HCT116 (cell line): Measurements from ENCODE around the gene BSND.

Source experiments
- CEBPB ChIP-seq: IDR thresholded peaks from 2 replicates; pipeline ENCODE4 v1.6.1; 2012; ENCODE audit warnings: low read depth
- ELF1 ChIP-seq: IDR thresholded peaks from 2 replicates; pipeline ENCODE4 v1.6.1; 2012; ENCODE audit warnings: low read depth, borderline replicate concordance
- EZH2 ChIP-seq: fragments of 200-600 bp; sonication (generic); IDR thresholded peaks from 2 replicates; pipeline ENCODE4 v1.6.1; 2017; ENCODE audit warnings: antibody characterized with exemption, mixed run types
- EZH2phosphoT487 ChIP-seq: fragments of 200-600 bp; IDR thresholded peaks from 2 replicates; pipeline ENCODE4 v1.6.1; 2018; ENCODE audit warnings: antibody characterized with exemption, borderline replicate concordance
- JUND ChIP-seq: IDR thresholded peaks from 2 replicates; pipeline ENCODE4 v1.6.1; 2012
- MAX ChIP-seq: IDR thresholded peaks from 2 replicates; pipeline ENCODE4 v1.6.1; 2012
- POLR2A ChIP-seq: IDR thresholded peaks from 2 replicates; pipeline ENCODE4 v1.7.0; 2011; ENCODE audit warnings: borderline replicate concordance; ENCODE audit not compliant: insufficient read depth, insufficient read length; ENCODE audit errors: extremely low read depth
- POLR2AphosphoS5 ChIP-seq: IDR thresholded peaks from 2 replicates; pipeline ENCODE4 v1.6.1; 2011; ENCODE audit warnings: mild to moderate bottlenecking, low read depth, low read length, moderate library complexity
- REST ChIP-seq: IDR thresholded peaks from 2 replicates; pipeline ENCODE4 v1.6.1; 2012; ENCODE audit warnings: low read depth
- SIN3A ChIP-seq: IDR thresholded peaks from 2 replicates; pipeline ENCODE4 v1.6.1; 2012; ENCODE audit warnings: low read depth
- YY1 ChIP-seq: IDR thresholded peaks from 2 replicates; pipeline ENCODE4 v1.6.1; 2011; ENCODE audit warnings: low read length, low read depth, moderate library complexity, mild to moderate bottlenecking; ENCODE audit not compliant: insufficient replicate concordance; ENCODE audit errors: extremely low read depth
- ZBTB33 ChIP-seq: IDR thresholded peaks from 2 replicates; pipeline ENCODE4 v1.6.1; 2011; ENCODE audit warnings: mild to moderate bottlenecking, low read length, moderate library complexity; ENCODE audit not compliant: insufficient replicate concordance; ENCODE audit errors: extremely low read depth
- ZNF274 ChIP-seq: fragments of 200-500 bp; sonication (Bioruptor generic); IDR thresholded peaks from 2 replicates; pipeline ENCODE4 v1.6.1; 2014; ENCODE audit warnings: mild to moderate bottlenecking, low read depth, low read length, inconsistent platforms
- TF ChIP-seq, protein P1 (sequence below), 3 experiments: fragments of 200-600 bp in 1 of 3; sonication (generic) in 1 of 3; IDR thresholded peaks in 2 of 3; conservative IDR thresholded peaks in 1 of 3; 2 replicates each; pipeline ENCODE4 v1.5.1; 2012 to 2017; ENCODE audit warnings: low read depth in 2 of 3, low read length in 2 of 3, antibody characterized with exemption in 1 of 3, borderline replicate concordance in 1 of 3, control low read depth in 1 of 3, mild to moderate bottlenecking in 1 of 3, mixed read lengths in 1 of 3, mixed run types in 1 of 3, moderate library complexity in 1 of 3; ENCODE audit not compliant: insufficient read depth in 1 of 3

DNA sequence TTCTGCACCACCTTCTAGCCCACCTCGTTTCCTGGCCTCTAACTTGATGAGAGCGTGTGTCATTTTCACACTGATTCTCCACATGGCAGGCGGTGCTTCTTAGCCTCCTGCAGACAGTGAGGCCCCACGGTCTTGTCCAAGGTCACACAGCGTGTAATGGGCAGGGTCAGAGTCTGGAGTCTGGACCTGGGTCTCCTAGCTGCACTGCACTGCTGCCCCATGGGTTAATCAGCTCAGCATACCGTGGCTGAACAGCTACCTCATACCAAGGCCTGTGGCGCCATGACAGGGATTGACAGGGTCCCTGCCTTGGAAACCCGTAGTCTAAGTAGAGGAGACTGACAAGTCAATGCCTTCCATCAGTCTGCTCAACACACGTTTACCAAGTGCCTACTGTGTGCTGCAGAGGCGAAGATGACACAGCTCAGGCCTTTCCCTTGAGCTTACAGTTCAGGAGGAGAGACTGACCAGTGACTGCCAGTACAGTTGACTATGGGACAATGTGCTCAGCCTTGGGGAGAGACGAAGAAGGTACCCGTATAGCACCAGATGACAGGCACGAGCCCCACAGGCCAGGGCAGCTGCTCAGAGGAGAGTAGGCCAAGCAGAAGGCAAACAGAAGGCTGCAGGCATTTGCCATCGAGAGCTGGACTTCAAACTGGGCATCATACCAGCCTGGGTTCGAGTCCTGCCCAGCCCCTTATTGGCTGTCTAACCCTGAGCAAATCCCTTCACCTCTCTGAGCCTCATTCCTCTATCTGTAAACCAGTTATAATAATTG, 46.1 kb downstream of the BSND start:
- no peak for TF ChIP-seq SIN3A
- TF ChIP-seq CEBPB, result no peak
- no peak for TF ChIP-seq EZH2
- TF ChIP-seq, protein P1, sequence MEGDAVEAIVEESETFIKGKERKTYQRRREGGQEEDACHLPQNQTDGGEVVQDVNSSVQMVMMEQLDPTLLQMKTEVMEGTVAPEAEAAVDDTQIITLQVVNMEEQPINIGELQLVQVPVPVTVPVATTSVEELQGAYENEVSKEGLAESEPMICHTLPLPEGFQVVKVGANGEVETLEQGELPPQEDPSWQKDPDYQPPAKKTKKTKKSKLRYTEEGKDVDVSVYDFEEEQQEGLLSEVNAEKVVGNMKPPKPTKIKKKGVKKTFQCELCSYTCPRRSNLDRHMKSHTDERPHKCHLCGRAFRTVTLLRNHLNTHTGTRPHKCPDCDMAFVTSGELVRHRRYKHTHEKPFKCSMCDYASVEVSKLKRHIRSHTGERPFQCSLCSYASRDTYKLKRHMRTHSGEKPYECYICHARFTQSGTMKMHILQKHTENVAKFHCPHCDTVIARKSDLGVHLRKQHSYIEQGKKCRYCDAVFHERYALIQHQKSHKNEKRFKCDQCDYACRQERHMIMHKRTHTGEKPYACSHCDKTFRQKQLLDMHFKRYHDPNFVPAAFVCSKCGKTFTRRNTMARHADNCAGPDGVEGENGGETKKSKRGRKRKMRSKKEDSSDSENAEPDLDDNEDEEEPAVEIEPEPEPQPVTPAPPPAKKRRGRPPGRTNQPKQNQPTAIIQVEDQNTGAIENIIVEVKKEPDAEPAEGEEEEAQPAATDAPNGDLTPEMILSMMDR (IDR thresholded peaks at IDR 0.05 in 2 of 3, conservative IDR thresholded peaks at IDR 0.05 in 1 of 3; ENCODE audit: borderline replicate concordance in 1 of 3, insufficient read depth in 1 of 3, low read depth in 2 of 3, low read length in 2 of 3), result no peak
- no peak for TF ChIP-seq MAX
- no peak for TF ChIP-seq POLR2A
- TF ChIP-seq POLR2AphosphoS5, result no peak
- no peak for TF ChIP-seq ZBTB33
- no peak for TF ChIP-seq EZH2phosphoT487
- no peak for TF ChIP-seq REST
- no peak for TF ChIP-seq ZNF274
- TF ChIP-seq YY1, result no peak
- TF ChIP-seq ELF1, result no peak
- no peak for TF ChIP-seq JUND
